SK-N-SH (cell line): ENCODE data around the gene FTL.

ENCODE experiments used
- CTCF ChIP-seq: fragments of 200-600 bp; sonication (generic); IDR thresholded peaks from 2 replicates; pipeline ENCODE4 v1.6.1; 2017; ENCODE audit warnings: antibody characterized with exemption, mild to moderate bottlenecking, moderate library complexity
- EZH2phosphoT487 ChIP-seq: fragments of 200-600 bp; sonication (generic); IDR thresholded peaks from 2 replicates; pipeline ENCODE4 v1.6.1; 2017; ENCODE audit warnings: low read depth, mixed run types, mild to moderate bottlenecking, antibody characterized with exemption, moderate library complexity, borderline replicate concordance
- MAX ChIP-seq: IDR thresholded peaks from 2 replicates; pipeline ENCODE4 v1.4.0; 2012; ENCODE audit warnings: low read depth
- RCOR1 ChIP-seq: fragments of 150-350 bp; IDR thresholded peaks from 2 replicates; pipeline ENCODE4 v1.6.1; 2017; ENCODE audit warnings: antibody characterized with exemption, low read length
- RFX5 ChIP-seq: IDR thresholded peaks from 2 replicates; pipeline ENCODE4 v1.6.1; 2012; ENCODE audit warnings: mild to moderate bottlenecking, improper control_type of control experiment, low read length
- TCF12 ChIP-seq: IDR thresholded peaks from 2 replicates; pipeline ENCODE4 v1.4.0; 2012
- USF2 ChIP-seq: fragments of 150-350 bp; IDR thresholded peaks from 2 replicates; pipeline ENCODE4 v1.6.1; 2017; ENCODE audit warnings: antibody characterized with exemption, low read length, low read depth, borderline replicate concordance
- YY1 ChIP-seq: IDR thresholded peaks from 2 replicates; pipeline ENCODE4 v1.4.0; 2012; ENCODE audit warnings: low read depth, mild to moderate bottlenecking

- TF ChIP-seq CTCF, result no peak
- TF ChIP-seq TCF12, result no peak
- no peak for TF ChIP-seq EZH2phosphoT487
- no peak for TF ChIP-seq USF2
- no peak for TF ChIP-seq RFX5
- no peak for TF ChIP-seq YY1
- no peak for TF ChIP-seq MAX
- no peak for TF ChIP-seq RCOR1
Measured at GRCh38 chr19:48985711-48986110, 20.6 kb downstream of the FTL start.
